ENCODE measurements around the gene PPM1B. TPM values are rescaled to one million over a fixed set of nuclear protein-coding genes. Genes with fewer than 3 reads are reported as not detected.

PPM1B gene
- total RNA-seq (10 to 100 TPM; 87.3 to 89.6 TPM), total RNA-seq (17.6 to 65.3 (median 36.4) reads per million in 172 experiments)
- 48.4 TPM for polyA plus RNA-seq (2013, experiment 1 of 2)
- 52.6 TPM for polyA plus RNA-seq (2013, experiment 2 of 2)

GRCh38 chr2:44168681-44169154, at the start of gene PPM1B:
Gene PPM1B (plus strand): TSS chr2:44168875. CDS start chr2:44201200, 32,325 bp downstream.
- intact Hi-C loops (cut with DNase I, micrococcal nuclease) = loop anchor here (1.0 to 5.0 kb wide), 10 partner anchors 14 to 194 kb away; partner anchors contain the start of genes CAMKMT (in 2 of the 2), PREPL (in 2 of the 2) and LRPPRC (in 1 of the 2)

GRCh38 chr2:44119878-44120277, 48.8 kb upstream of the PPM1B start:
- intact Hi-C loops (cut with DNase I, micrococcal nuclease) = loop anchor here (1.0 to 5.0 kb wide), 2 partner anchors 47 to 49 kb away; partner anchors contain the start of gene PPM1B (in 1 of the 2)
- no peak for ATAC-seq (ENCODE audit: poor library complexity)
- DNase-seq = peak in 1 of 14 experiments; percentile 9
- peaks cover 8% of the 10 kb centered on the region for H3K4me1 ChIP-seq (ENCODE audit: insufficient read depth, low read length)
- H3K9me3 ChIP-seq (ENCODE audit: control insufficient read depth in 1 of 2, insufficient read depth in 1 of 2, low read length in 2 of 2) = no peaks in the 10 kb centered on the region
- no peaks in the 10 kb centered on the region for H3K36me3 Mint-ChIP-seq (ENCODE audit: low read depth)
- H3K27me3 Mint-ChIP-seq = no peaks in the 10 kb centered on the region
- ChIA-PET CTCF (no interaction called here), POLR2A (interaction anchor here (1.4 kb wide), 1 partner anchor 10 kb away, joined by 4 read pairs; no protein-coding TSS in a partner anchor)
- H3K36me3 ChIP-seq (ENCODE audit: insufficient read depth, low read length) = no peaks in the 10 kb centered on the region
- no peak overlapping the region for H3K27ac Mint-ChIP-seq
- H3K4me3 ChIP-seq (ENCODE audit: low read length) = no peak overlapping the region
- H3K9me3 Mint-ChIP-seq = no peaks in the 10 kb centered on the region
- peaks cover 12% of the 10 kb centered on the region for H3K4me1 Mint-ChIP-seq (ENCODE audit: low read depth)
- no peak for TF ChIP-seq CTCF (IDR thresholded peaks at IDR 0.05)
- H3K27me3 ChIP-seq (ENCODE audit: control insufficient read depth in 1 of 2, insufficient read depth in 2 of 2, low read length in 2 of 2) = no peaks in the 10 kb centered on the region
- no peak overlapping the region for H3K4me3 Mint-ChIP-seq
- H3K27ac ChIP-seq (ENCODE audit: low read depth in 1 of 2, low read length in 2 of 2) = no peak overlapping the region

More at GRCh38 chr2:44168681-44169154, at the start of gene PPM1B:
- Histone ChIP-seq H3K36me3 (ENCODE audit: insufficient read depth, low read length) (no peaks in the 10 kb centered on the region), H3K4me1 (ENCODE audit: insufficient read depth, low read length) (peaks cover 23% of the 10 kb centered on the region), H3K4me3 (ENCODE audit: low read length) (peak within 1 kb of the TSS; percentile 93), H3K9me3 (ENCODE audit: control insufficient read depth in 1 of 2, insufficient read depth in 1 of 2, low read length in 2 of 2) (peaks cover 0 to 3% of the 10 kb centered on the region in 2 experiments), H3K27ac (ENCODE audit: low read depth in 1 of 2, low read length in 2 of 2) (peak within 1 kb of the TSS; percentile 98), H3K27me3 (ENCODE audit: control insufficient read depth in 1 of 2, insufficient read depth in 2 of 2, low read length in 2 of 2) (no peaks in the 10 kb centered on the region)
- H3K27me3 Mint-ChIP-seq = no peaks in the 10 kb centered on the region
- DNase-seq (peak in 11 of 14 experiments; percentile 99 to 100 (median 99)), ATAC-seq (ENCODE audit: poor library complexity) (peak; percentile 71)
- TF ChIP-seq CTCF (IDR thresholded peaks at IDR 0.05) = no peak
- peak within 1 kb of the TSS; percentile 99 for H3K27ac Mint-ChIP-seq
- no peaks in the 10 kb centered on the region for H3K9me3 Mint-ChIP-seq
- ChIA-PET CTCF (interaction anchor here (1.2 kb wide), 1 partner anchor 49 kb away, joined by 3 read pairs; no protein-coding TSS in a partner anchor), POLR2A (interaction anchor here (0.8 to 5.6 kb wide), 15 partner anchors 13 to 1807 kb away, joined by 3 to 111 read pairs (median 4); partner anchors contain the start of genes CAMKMT, LRPPRC, PREPL and THADA)
- H3K4me1 Mint-ChIP-seq (ENCODE audit: low read depth) = peaks cover 42% of the 10 kb centered on the region
- peak within 1 kb of the TSS; percentile 99 for H3K4me3 Mint-ChIP-seq
- H3K36me3 Mint-ChIP-seq (ENCODE audit: low read depth) = peaks cover 26% of the 10 kb centered on the region

- H3K9me3 ChIP-seq (ENCODE audit: control insufficient read depth in 1 of 2, insufficient read depth in 1 of 2, low read length in 2 of 2) = no peaks in the 10 kb centered on the region
- peaks cover 8% of the 10 kb centered on the region for H3K4me1 ChIP-seq (ENCODE audit: insufficient read depth, low read length)
- Mint-ChIP-seq H3K36me3 (ENCODE audit: low read depth) (no peaks in the 10 kb centered on the region), H3K27ac (no peak overlapping the region), H3K9me3 (no peaks in the 10 kb centered on the region), H3K4me3 (no peak overlapping the region), H3K4me1 (ENCODE audit: low read depth) (peaks cover 12% of the 10 kb centered on the region), H3K27me3 (no peaks in the 10 kb centered on the region)
- peak in 5 of 14 experiments; percentile 8 to 77 (median 52) for DNase-seq
- no peak for TF ChIP-seq CTCF (IDR thresholded peaks at IDR 0.05)
- CTCF ChIA-PET = no interaction called here
- H3K36me3 ChIP-seq (ENCODE audit: insufficient read depth, low read length) = no peaks in the 10 kb centered on the region
- H3K4me3 ChIP-seq (ENCODE audit: low read length) = no peak overlapping the region
- no peak overlapping the region for H3K27ac ChIP-seq (ENCODE audit: low read depth in 1 of 2, low read length in 2 of 2)
- POLR2A ChIA-PET = interaction anchor here (0.6 to 1.4 kb wide), 2 partner anchors 10 to 28 kb away, joined by 3 to 4 read pairs; no protein-coding TSS in a partner anchor
- H3K27me3 ChIP-seq (ENCODE audit: control insufficient read depth in 1 of 2, insufficient read depth in 2 of 2, low read length in 2 of 2) = no peaks in the 10 kb centered on the region
- ATAC-seq (ENCODE audit: poor library complexity) = peak; percentile 86
- intact Hi-C loops (cut with DNase I, micrococcal nuclease) = loop anchor here (1.0 to 5.0 kb wide), 2 partner anchors 47 to 49 kb away; partner anchors contain the start of gene PPM1B (in 1 of the 2)
These were observed 48.2 kb upstream of the PPM1B start for GRCh38 chr2:44120428-44120827.
